HK-2 (cell line): ENCODE data around the gene GNPTG.
"Not testable (repeated sequence)": the region's sequence is repeated elsewhere in the genome, so short reads cannot be mapped to it uniquely, and the experiment has no call there.

Source experiments
- DNase-seq: peaks from one replicate; pipeline ENCODE4 v3.0.0-alpha.2; 2018; ENCODE audit not compliant: unreplicated experiment

The GNPTG gene

GRCh38 chr16:1319041-1319440 is 32.7 kb upstream of the GNPTG start:
- DNase-seq, result no peak

DNA sequence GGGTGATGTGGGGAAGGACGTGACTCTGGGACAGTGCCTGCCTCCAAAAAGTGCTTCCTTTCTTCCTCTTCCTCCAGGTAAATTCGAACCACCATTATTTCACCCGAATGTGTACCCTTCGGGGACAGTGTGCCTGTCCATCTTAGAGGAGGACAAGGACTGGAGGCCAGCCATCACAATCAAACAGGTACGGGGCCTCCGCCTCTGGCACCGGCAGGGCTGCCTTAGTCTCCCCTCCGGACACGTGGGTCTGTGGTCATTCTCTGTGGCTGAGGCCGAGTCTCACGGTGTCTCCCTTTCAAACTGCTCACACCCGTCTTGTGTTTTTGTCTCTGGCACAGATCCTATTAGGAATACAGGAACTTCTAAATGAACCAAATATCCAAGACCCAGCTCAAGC is 31.6 kb upstream of the GNPTG start:
- DNase-seq, result no peak

DNA sequence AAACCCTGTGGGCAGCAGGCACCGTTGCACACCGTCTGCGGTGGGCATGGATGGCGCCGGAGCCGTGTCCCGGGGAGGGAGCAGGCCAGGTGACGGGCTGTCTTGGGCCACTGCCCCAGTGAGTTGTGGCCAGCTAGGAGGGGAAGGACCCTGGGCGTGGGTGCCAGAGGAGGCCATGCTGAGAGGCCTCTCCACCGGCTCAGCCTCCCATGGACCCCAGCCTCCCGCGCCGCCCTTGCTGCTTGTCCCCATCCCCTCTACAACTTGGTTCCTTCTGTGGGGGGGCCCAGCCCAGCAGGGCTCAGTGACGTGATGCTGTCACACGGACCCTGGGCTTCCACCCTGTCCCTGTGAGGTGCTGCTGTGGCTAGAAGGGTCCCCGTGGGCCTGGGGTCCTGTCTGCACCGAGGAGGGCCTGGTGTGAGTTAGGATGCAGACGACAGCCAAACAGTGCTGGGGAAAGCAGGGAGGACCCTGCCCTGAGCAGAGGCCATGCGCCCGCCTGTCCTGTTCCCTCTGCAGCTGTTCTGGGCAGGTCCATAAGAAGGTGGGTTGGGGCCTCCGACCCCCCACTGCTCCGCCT is 31.0 kb upstream of the GNPTG start:
- DNase-seq, result no peak

DNA sequence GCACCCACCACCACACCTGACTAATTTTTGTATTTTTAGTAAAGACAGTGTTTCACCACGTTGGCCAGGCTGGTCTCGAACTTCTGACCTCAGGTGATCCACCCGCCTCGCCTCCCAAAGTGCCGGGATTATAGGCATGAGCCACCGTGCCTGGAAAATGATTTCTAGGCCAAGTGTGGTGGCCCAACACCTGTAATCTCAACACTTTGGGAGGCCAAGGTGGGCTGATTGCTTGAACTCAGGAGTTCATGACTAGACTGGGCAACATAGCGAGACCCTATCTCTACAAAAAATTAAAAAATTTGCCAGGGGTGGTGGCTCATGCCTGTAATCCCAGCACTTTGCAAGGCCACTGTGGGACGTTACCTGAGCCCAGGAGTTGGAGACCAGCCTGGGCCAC is 29.3 kb upstream of the GNPTG start:
- DNase-seq, result no peak

DNA sequence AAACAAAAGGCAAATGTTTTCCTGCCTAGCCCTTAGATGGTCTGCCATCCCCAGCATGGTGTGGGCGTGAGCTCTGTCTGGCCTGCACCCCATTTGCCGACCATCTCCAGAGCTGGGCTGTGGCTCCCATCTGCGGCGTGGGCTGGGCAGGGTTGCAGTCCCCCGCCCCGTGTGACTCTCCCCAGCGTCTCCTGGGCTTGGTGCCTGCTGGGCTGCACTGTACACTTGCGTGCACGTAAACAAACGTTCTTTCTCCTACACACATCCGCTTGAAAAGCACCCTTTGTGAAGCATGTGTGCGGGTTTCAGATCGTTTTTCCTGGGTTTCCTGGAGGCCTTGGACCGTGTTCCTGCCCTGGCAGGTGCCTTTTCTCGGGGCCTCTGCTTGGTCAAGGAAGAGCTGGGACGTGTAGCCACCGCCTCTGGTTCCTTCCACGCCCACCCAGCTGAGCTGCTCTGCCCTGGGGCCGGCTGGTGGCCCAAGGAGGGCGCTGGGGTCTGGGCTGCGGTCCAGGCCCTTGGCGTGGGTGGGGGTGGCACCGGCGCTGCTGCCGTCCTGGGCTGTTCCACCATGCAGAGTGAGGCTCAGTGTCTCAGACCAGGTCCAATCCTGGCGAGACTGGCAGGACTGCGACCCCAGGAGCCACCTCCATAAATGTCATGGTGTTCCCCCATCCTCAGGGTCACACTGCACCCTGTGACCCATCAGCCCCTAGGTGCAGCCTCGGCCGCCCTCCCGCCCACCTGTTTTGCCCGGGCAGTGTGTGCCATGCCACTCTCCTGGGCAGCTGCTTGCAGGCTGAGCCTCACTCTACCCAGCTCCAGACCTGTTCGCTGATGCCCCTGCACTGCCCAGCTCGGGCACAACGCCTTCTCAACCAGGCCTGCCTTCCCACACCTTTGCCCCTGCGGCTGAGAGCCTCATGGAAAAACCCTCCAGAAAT is 28.2 kb upstream of the GNPTG start:
- no peak for DNase-seq

- DNase-seq, result no peak
These were observed 27.4 kb upstream of the GNPTG start for GRCh38 chr16:1324286-1324826.

GRCh38 chr16:1325261-1325660 is 26.5 kb upstream of the GNPTG start:
- no peak for DNase-seq

- no peak for DNase-seq
These were observed 25.9 kb upstream of the GNPTG start for GRCh38 chr16:1325673-1326371.

- no peak for DNase-seq
These were observed 25.3 kb upstream of the GNPTG start for GRCh38 chr16:1326391-1326790.

DNA sequence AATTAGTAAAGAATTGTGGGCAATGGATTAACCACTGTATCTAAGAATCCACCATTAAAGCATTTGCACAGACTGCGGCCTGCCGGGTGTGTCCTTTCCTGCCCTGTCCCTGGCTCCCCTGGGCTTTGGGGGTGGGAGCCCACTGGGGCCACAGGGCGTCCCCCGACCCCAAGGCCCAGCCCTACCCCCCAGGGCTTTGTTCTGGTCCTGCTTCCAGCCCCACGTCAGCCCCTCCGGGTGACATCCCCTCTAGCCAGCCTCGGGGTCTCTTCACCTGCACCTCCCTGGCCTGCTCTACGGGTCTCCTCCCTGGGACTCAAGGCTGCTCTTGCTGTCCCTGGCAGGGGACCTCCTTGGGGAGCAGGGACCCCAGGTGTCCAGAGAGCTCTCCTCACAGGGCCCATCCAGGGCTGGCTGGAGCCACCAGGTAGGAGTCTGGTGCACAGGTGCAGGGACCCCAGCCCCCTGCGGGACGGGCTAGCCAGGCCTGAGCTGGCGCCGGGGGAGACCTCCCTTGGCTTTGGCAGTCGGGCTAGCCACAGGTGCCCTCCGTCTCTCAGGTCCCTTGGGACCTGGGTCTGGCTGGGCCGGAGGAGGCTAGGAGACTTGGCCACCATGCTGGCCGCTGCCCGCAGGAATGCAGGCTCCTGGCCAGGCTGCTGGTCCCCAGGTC is 24.6 kb upstream of the GNPTG start:
- no peak for DNase-seq

GRCh38 chr16:1327619-1327947 is 24.1 kb upstream of the GNPTG start:
- no peak for DNase-seq

DNA sequence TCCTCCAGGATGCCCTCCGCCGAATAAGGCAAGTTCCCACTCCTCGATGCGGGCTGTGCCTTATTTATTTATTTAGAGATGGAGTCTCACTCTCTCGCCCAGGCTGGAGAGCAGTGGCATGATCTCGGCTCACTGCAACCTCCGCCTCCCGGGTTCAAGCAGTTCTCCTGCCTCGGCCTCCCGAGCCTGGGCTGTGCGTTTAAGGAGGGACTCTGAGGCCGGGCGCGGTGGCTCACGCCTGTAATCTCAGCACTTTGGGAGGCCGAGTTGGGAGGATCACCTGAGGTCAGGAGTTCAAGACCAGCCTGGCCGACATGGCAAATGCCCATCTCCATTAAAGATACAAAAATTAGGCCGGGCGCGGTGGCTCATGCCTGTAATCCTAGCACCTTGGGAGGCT is 23.6 kb upstream of the GNPTG start:
- not testable (repeated sequence) for DNase-seq

GRCh38 chr16:1328961-1329360 is 22.8 kb upstream of the GNPTG start:
- DNase-seq, result not testable (repeated sequence)

DNA sequence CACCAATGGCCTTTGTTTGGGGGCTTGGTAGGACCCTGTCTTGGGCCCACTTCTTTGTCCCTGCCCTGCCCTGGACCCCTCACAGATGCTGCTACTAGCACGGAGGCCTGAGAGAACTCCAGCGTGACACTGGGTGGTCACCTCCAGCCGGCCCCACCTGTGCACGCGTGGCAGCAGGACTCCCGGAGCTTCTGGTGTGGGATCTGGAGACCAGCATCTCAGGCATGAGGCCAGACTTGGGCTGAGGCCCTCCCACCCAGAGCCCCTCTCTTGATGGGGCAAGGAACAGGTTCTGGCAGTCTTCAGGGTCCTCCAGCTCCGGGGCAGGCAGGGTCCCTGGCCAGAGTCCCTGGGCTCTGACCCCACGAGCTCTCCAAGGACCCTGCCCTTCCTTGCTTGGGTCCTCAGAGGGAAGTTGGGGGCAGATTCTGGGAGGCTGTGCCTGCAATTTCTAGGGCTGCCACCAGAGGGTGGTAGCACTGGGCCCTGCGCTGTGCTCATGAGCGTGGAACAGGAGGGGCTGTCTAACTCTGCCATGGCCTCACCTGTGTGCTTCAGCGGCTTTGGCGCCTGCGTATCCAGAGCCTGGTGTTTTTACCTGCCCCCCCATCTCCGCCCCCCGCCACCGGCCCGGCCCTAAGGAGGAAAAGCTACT is 21.3 kb upstream of the GNPTG start:
- no peak for DNase-seq

DNA sequence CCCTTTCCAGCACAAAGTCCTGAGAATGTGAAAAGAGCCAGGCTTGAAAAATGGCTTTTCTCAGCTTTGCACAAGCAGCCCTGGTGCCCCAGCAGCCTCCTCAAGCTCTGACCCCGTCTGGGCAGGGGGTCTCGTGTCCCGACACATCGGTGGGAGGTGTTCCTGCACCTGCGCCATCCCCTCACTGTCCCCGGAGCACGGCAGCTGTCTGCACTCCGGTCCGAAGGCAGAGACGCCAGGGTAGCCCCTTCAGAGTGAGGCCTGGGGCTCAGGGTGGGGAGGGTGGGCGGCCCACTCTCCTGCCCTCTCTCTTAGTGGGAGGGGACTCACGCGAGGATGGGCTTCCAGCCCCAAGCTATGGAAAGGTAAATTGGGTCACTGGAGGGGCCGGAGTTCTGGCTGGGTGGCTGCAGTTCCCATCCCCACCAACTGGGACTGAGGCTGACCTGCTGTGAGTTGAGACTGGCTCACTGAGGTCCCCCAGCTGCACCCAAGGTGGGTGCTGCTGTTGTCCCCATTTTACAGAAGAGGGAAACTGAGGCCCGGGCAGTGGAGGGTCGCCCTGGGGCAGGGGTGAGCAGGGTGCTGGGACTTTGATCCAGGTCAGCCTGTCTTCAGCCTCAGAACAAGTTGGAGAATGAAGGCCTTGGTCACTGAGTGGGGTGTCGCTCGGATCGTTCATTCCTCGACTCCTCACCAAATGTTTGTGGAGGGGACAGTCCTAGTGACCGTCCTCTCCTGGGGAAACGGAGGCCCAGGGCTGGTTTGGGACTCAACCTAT is 20.6 kb upstream of the GNPTG start:
- DNase-seq, result no peak

GRCh38 chr16:1331712-1332617 is 19.8 kb upstream of the GNPTG start:
- DNase-seq, result no peak

- DNase-seq, result no peak
These were observed 19.0 kb upstream of the GNPTG start for GRCh38 chr16:1332618-1333148.

- no peak for DNase-seq
These were observed 18.4 kb upstream of the GNPTG start, which contains the start of gene BAIAP3 for GRCh38 chr16:1333149-1333812. TSS of gene BAIAP3 (plus strand) at chr16:1333645. CDS start at chr16:1338550, 4,905 bp downstream.
